HG03039 (cell line): ENCODE results near the gene PTS.

Experiments used
- ATAC-seq: cut with Tn5 transposase; IDR thresholded peaks from one replicate; pipeline ENCODE4 v1.9.1; 2021; ENCODE audit warnings: mild to moderate bottlenecking, moderate library complexity; ENCODE audit not compliant: unreplicated experiment

The PTS gene

GRCh38 chr11:112221274-112221835 is 4.9 kb upstream of the PTS start:
- no peak for ATAC-seq

- no peak for ATAC-seq
These were observed 3.9 kb upstream of the PTS start for GRCh38 chr11:112222303-112222702.

- ATAC-seq = no peak
These were observed 3.1 kb upstream of the PTS start for GRCh38 chr11:112223121-112223520.

GRCh38 chr11:112223754-112224532 is 2.3 kb upstream of the PTS start:
- no peak for ATAC-seq

GRCh38 chr11:112225753-112226061 is 521 bp upstream of the PTS start:
- ATAC-seq = no peak

GRCh38 chr11:112226831-112227401 is 688 bp downstream of the PTS start:
- ATAC-seq = peak; percentile 37

GRCh38 chr11:112227471-112227870 is 1.2 kb downstream of the PTS start:
- ATAC-seq = no peak

- no peak for ATAC-seq
These were observed 2.5 kb downstream of the PTS start for GRCh38 chr11:112228706-112229105.

GRCh38 chr11:112229159-112229558 is 2.9 kb downstream of the PTS start:
- ATAC-seq = no peak

GRCh38 chr11:112229746-112230433 is 3.7 kb downstream of the PTS start:
- no peak for ATAC-seq

- ATAC-seq = no peak
These were observed 5.7 kb downstream of the PTS start for GRCh38 chr11:112231952-112232351.

GRCh38 chr11:112235750-112236390 is 9.6 kb downstream of the PTS start:
- ATAC-seq = no peak

- no peak for ATAC-seq
These were observed 11.2 kb downstream of the PTS start for GRCh38 chr11:112237451-112237850.

- no peak for ATAC-seq
These were observed 11.8 kb downstream of the PTS start for GRCh38 chr11:112238041-112238440.

GRCh38 chr11:112241486-112241885 is 15.3 kb downstream of the PTS start:
- no peak for ATAC-seq

- no peak for ATAC-seq
These were observed 21.0 kb downstream of the PTS start for GRCh38 chr11:112247201-112247600.

- no peak for ATAC-seq
These were observed 22.0 kb downstream of the PTS start for GRCh38 chr11:112248201-112248600.

- ATAC-seq = no peak
These were observed 23.8 kb downstream of the PTS start for GRCh38 chr11:112249871-112250610.

- no peak for ATAC-seq
These were observed 27.5 kb downstream of the PTS start for GRCh38 chr11:112253605-112254242.

GRCh38 chr11:112255067-112255720 is 29.0 kb downstream of the PTS start:
- no peak for ATAC-seq
